ENCODE measurements around the gene CCDC184.

Gene CCDC184

GRCh38 chr12:48180424-48180823 lies 3.0 kb upstream of the CCDC184 start:
- Histone ChIP-seq H3K4me3 (no peak overlapping the region), H3K9me3 (no peaks in the 10 kb centered on the region), H3K27ac (no peak overlapping the region), H3K36me3 (no peaks in the 10 kb centered on the region), H3K27me3 (peaks cover 0 to 46% of the 10 kb centered on the region in 2 donors), H3K4me1 (peaks cover 0 to 26% (median 16%) of the 10 kb centered on the region in 4 donors)
- intact Hi-C loops (cut with DNase I; ENCODE audit: low total_unique reads): no loop called here
- no peak for DNase-seq
- no peak for TF ChIP-seq CTCF (IDR thresholded peaks at IDR 0.05)

- H3K27me3 ChIP-seq: peaks cover 0 to 48% of the 10 kb centered on the region in 2 donors
- intact Hi-C loops (cut with DNase I; ENCODE audit: low total_unique reads): no loop called here
- H3K4me1 ChIP-seq: peaks cover 0 to 26% (median 16%) of the 10 kb centered on the region in 4 donors
- no peak for DNase-seq
- no peaks in the 10 kb centered on the region for H3K36me3 ChIP-seq
- H3K9me3 ChIP-seq: no peaks in the 10 kb centered on the region
- no peak for TF ChIP-seq CTCF (IDR thresholded peaks at IDR 0.05)
- no peak overlapping the region for H3K4me3 ChIP-seq
- H3K27ac ChIP-seq: no peak overlapping the region
These were observed 2.5 kb upstream of the CCDC184 start for GRCh38 chr12:48180857-48181495.

- H3K36me3 ChIP-seq: no peaks in the 10 kb centered on the region
- DNase-seq: no peak
- no peak for TF ChIP-seq CTCF (IDR thresholded peaks at IDR 0.05)
- H3K9me3 ChIP-seq: no peaks in the 10 kb centered on the region
- H3K27ac ChIP-seq: peak overlapping the region; percentile 4 to 54
- peaks cover 0 to 48% of the 10 kb centered on the region in 2 donors for H3K27me3 ChIP-seq
- intact Hi-C loops (cut with DNase I; ENCODE audit: low total_unique reads): no loop called here
- peaks cover 0 to 26% (median 16%) of the 10 kb centered on the region in 4 donors for H3K4me1 ChIP-seq
- peak overlapping the region; percentile 56 to 86 for H3K4me3 ChIP-seq
These were observed 813 bp upstream of the CCDC184 start for GRCh38 chr12:48182631-48183030.

- H3K36me3 ChIP-seq: no peaks in the 10 kb centered on the region
- peak overlapping the region; percentile 4 to 54 for H3K27ac ChIP-seq
- DNase-seq: no peak
These were observed 568 bp downstream of the CCDC184 start for GRCh38 chr12:48183876-48184548.

GRCh38 chr12:48184549-48184922 lies 1.1 kb downstream of the CCDC184 start:
- H3K9me3 ChIP-seq: no peaks in the 10 kb centered on the region
- peaks cover 0 to 26% (median 16%) of the 10 kb centered on the region in 4 donors for H3K4me1 ChIP-seq
- no peak for TF ChIP-seq CTCF (IDR thresholded peaks at IDR 0.05)
- no peak for DNase-seq
- no peaks in the 10 kb centered on the region for H3K36me3 ChIP-seq
- H3K27me3 ChIP-seq: peaks cover 0 to 33% of the 10 kb centered on the region in 2 donors
- peak overlapping the region; percentile 56 to 86 for H3K4me3 ChIP-seq
- intact Hi-C loops (cut with DNase I; ENCODE audit: low total_unique reads): no loop called here
- H3K27ac ChIP-seq: no peak overlapping the region

More at GRCh38 chr12:48183876-48184548, 568 bp downstream of the CCDC184 start:
- peak overlapping the region; percentile 56 to 86 for H3K4me3 ChIP-seq
- peaks cover 0 to 38% of the 10 kb centered on the region in 2 donors for H3K27me3 ChIP-seq
- no peaks in the 10 kb centered on the region for H3K9me3 ChIP-seq
- H3K4me1 ChIP-seq: peaks cover 0 to 26% (median 16%) of the 10 kb centered on the region in 4 donors
- intact Hi-C loops (cut with DNase I; ENCODE audit: low total_unique reads): no loop called here
- no peak for TF ChIP-seq CTCF (IDR thresholded peaks at IDR 0.05)

Measured in tibial artery (tissue), 4 donors.